ENCODE results near the gene PCDHGB1. TPM values are rescaled to one million over a fixed set of nuclear protein-coding genes. Genes with fewer than 3 reads are reported as not detected.

Gene PCDHGB1
- polyA plus RNA-seq, 1 donor from 2014 or later, result 0.46 TPM

GRCh38 chr5:141366016-141366896 lies 16.4 kb downstream of the PCDHGB1 start:
- no peak overlapping the region for H3K4me2 ChIP-seq (ENCODE audit: low read length)
- H4K20me1 ChIP-seq (ENCODE audit: insufficient read depth), result no peaks in the 10 kb centered on the region
- no peaks in the 10 kb centered on the region for H3F3A ChIP-seq (ENCODE audit: insufficient read depth, low read length, poor library complexity, severe bottlenecking)
- H3K36me3 ChIP-seq (ENCODE audit: insufficient read depth, low read length), result no peaks in the 10 kb centered on the region
- H3K79me2 ChIP-seq (replicated peaks; ENCODE audit: insufficient read depth, low read length), result no peaks in the 10 kb centered on the region
- peaks cover 38% of the 10 kb centered on the region for H3K9me3 ChIP-seq (ENCODE audit: low read length)
- no peak overlapping the region for H3K9ac ChIP-seq (ENCODE audit: low read length)
- no peak overlapping the region for H2AFZ ChIP-seq (ENCODE audit: low read depth, low read length)
- no peaks in the 10 kb centered on the region for H3K27me3 ChIP-seq (ENCODE audit: insufficient read depth, low read depth, low read length)
- TF ChIP-seq EZH2 (IDR thresholded peaks at IDR 0.05; ENCODE audit: borderline replicate concordance, insufficient read depth, low read length, poor library complexity, severe bottlenecking) (no peak), MXI1 (conservative IDR thresholded peaks at IDR 0.05; ENCODE audit: poor library complexity, severe bottlenecking) (no peak), REST (IDR thresholded peaks at IDR 0.05; ENCODE audit: borderline replicate concordance) (no peak), SMC3 (conservative IDR thresholded peaks at IDR 0.05; ENCODE audit: poor library complexity) (no peak), CTCF (IDR thresholded peaks at IDR 0.05; ENCODE audit: poor library complexity, severe bottlenecking) (no peak), TAF1 (IDR thresholded peaks at IDR 0.05; ENCODE audit: low read depth) (no peak), RAD21 (conservative IDR thresholded peaks at IDR 0.05) (no peak), POLR2AphosphoS5 (IDR thresholded peaks at IDR 0.05) (no peak)
- H3K9me2 ChIP-seq (ENCODE audit: insufficient read depth, low read length), result no peaks in the 10 kb centered on the region
- no peak overlapping the region for H3K4me3 ChIP-seq (ENCODE audit: low read length)
- H3K27ac ChIP-seq (ENCODE audit: low read length), result no peak overlapping the region

GRCh38 chr5:141369994-141370848 lies 20.3 kb downstream of the PCDHGB1 start, which contains the start of gene PCDHGB3:
Gene PCDHGB3 (plus strand): TSS chr5:141370242. CDS start chr5:141370395, 153 bp downstream.
- no peaks in the 10 kb centered on the region for H4K20me1 ChIP-seq (ENCODE audit: insufficient read depth)
- H3K9me2 ChIP-seq (ENCODE audit: insufficient read depth, low read length), result no peaks in the 10 kb centered on the region
- H3K27me3 ChIP-seq (ENCODE audit: insufficient read depth, low read depth, low read length), result no peaks in the 10 kb centered on the region
- TF ChIP-seq EZH2 (IDR thresholded peaks at IDR 0.05; ENCODE audit: borderline replicate concordance, insufficient read depth, low read length, poor library complexity, severe bottlenecking), result no peak
- TF ChIP-seq TAF1 (IDR thresholded peaks at IDR 0.05; ENCODE audit: low read depth), result no peak
- no peak for TF ChIP-seq RAD21 (conservative IDR thresholded peaks at IDR 0.05)
- TF ChIP-seq POLR2AphosphoS5 (IDR thresholded peaks at IDR 0.05), result no peak
- H3K9me3 ChIP-seq (ENCODE audit: low read length), result peaks cover 45% of the 10 kb centered on the region
- no peaks in the 10 kb centered on the region for H3F3A ChIP-seq (ENCODE audit: insufficient read depth, low read length, poor library complexity, severe bottlenecking)
- no peak within 1 kb of the TSS for H3K4me3 ChIP-seq (ENCODE audit: low read length)
- no peak within 1 kb of the TSS for H2AFZ ChIP-seq (ENCODE audit: low read depth, low read length)
- H3K4me2 ChIP-seq (ENCODE audit: low read length), result no peak within 1 kb of the TSS
- no peaks in the 10 kb centered on the region for H3K36me3 ChIP-seq (ENCODE audit: insufficient read depth, low read length)
- H3K27ac ChIP-seq (ENCODE audit: low read length), result no peak within 1 kb of the TSS
- no peaks in the 10 kb centered on the region for H3K79me2 ChIP-seq (replicated peaks; ENCODE audit: insufficient read depth, low read length)
- H3K9ac ChIP-seq (ENCODE audit: low read length), result no peak within 1 kb of the TSS

Measured in neural cell (in vitro differentiated cells).